ENCODE results near the gene RHOJ. TPM values are rescaled to one million over a fixed set of nuclear protein-coding genes. Genes with fewer than 3 reads are reported as not detected.

The RHOJ gene
- total and polyA plus RNA-seq, 2 of the 8 experiments (the other 6 are each of a cell fraction or from before 2014, with no cell fraction given): 0.11 TPM; not detected in 1

DNA sequence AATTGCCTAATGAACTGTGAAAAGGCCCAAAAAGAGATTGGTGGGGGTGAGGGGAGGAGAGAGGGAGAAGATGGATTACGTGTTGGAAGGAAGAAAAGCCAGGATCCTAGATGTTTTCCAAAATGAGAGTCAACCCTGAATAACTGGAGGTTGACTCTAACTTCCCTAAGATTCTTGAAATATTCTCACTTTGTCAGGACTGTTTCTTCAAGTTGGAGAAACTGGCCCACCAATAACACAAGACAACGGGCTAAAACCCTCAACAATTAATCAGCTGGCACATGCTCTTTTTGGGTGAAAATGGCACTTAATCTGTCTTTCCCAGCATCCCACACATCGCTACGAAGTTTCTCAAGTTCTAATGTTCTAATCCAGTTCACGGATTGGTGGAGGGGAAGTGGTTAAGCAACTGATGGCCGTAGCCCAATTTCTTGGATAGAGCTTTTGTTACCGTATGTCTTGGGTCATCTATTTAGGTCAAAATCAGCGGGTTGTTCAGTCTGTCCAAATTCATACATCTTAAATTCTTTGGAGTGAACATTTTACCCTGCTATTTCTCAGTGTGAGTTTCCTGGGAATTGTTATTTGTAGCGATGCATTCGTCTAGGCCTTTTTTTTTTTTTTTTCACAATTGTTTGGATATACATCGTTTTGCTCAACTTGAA lies 65.5 kb downstream of the RHOJ start:
- no peak overlapping the region for H2AK5ac ChIP-seq (ENCODE audit: low read depth, low read length)
- no peaks in the 10 kb centered on the region for H4K20me1 ChIP-seq (replicated peaks in 1 of 2; ENCODE audit: control insufficient read depth in 1 of 2, insufficient read depth in 2 of 2, low read length in 2 of 2)
- H2AFZ ChIP-seq (ENCODE audit: low read length): no peak overlapping the region
- no peak overlapping the region for H3K56ac ChIP-seq (replicated peaks; ENCODE audit: insufficient read length, low read depth, low read length)
- H3K4me2 ChIP-seq (ENCODE audit: insufficient read depth in 1 of 2, low read depth in 2 of 2, low read length in 2 of 2): no peak overlapping the region
- H2BK20ac ChIP-seq (ENCODE audit: low read length): no peak overlapping the region
- no peak for TF ChIP-seq HDAC2 (IDR thresholded peaks at IDR 0.05; ENCODE audit: borderline replicate concordance in 1 of 2, low read depth in 2 of 2, low read length in 2 of 2)
- TF ChIP-seq MAFK (IDR thresholded peaks at IDR 0.05; ENCODE audit: low read depth, low read length): no peak
- no peak for TF ChIP-seq POU5F1 (IDR thresholded peaks at IDR 0.05; ENCODE audit: low read depth, low read length)
- TF ChIP-seq NANOG (IDR thresholded peaks at IDR 0.05; ENCODE audit: insufficient read depth, low read depth, low read length, poor library complexity, severe bottlenecking): no peak
- H2BK120ac ChIP-seq (replicated peaks; ENCODE audit: low read depth, low read length): no peak overlapping the region
- H2BK5ac ChIP-seq (ENCODE audit: low read depth, low read length): no peak overlapping the region
- WGBS, 2 experiments (ENCODE audit: extremely low coverage in 1 of 2, insufficient coverage in 1 of 2, insufficient read length in 1 of 2, insufficient replicate concordance in 2 of 2, low coverage in 1 of 2, low lambda C conversion rate in 2 of 2, missing lambda C conversion rate in 1 of 2): 90 to 100% methylated on average over 1 to 11 of the region's 11 CpGs
- H3K9me3 ChIP-seq (ENCODE audit: insufficient read depth in 2 of 2, low read depth in 1 of 2, low read length in 1 of 2): peaks cover 14 to 22% of the 10 kb centered on the region in 2 experiments
- H4K8ac ChIP-seq (ENCODE audit: extremely low read depth, insufficient read depth, low read length): no peak overlapping the region
- no peak overlapping the region for H3K27ac ChIP-seq (ENCODE audit: low read depth, low read length)
- H3K18ac ChIP-seq (ENCODE audit: extremely low read depth, low read length): no peak overlapping the region
- POLR2A ChIA-PET (ENCODE audit: partially characterized antibody): no interaction called here
- no peaks in the 10 kb centered on the region for H3K79me1 ChIP-seq (ENCODE audit: low read depth, low read length)
- no peak overlapping the region for H4K5ac ChIP-seq (ENCODE audit: insufficient read length, low read depth, low read length)
- H4K91ac ChIP-seq (replicated peaks; ENCODE audit: insufficient read length, low read length): no peak overlapping the region
- H3K4ac ChIP-seq (replicated peaks; ENCODE audit: insufficient read length, low read depth, low read length): no peak overlapping the region
- no peak overlapping the region for H2BK15ac ChIP-seq (ENCODE audit: low read length)
- H3K36me3 ChIP-seq (ENCODE audit: control insufficient read depth in 2 of 4, insufficient read depth in 4 of 4, low read length in 3 of 4): no peaks in the 10 kb centered on the region
- no peaks in the 10 kb centered on the region for H3K4me1 ChIP-seq (replicated peaks in 1 of 4; ENCODE audit: control insufficient read depth in 3 of 4, insufficient read depth in 4 of 4, low read length in 3 of 4)
- H3K79me2 ChIP-seq (ENCODE audit: control insufficient read depth in 1 of 2, insufficient read depth in 2 of 2, low read length in 2 of 2): no peaks in the 10 kb centered on the region
- H3K23me2 ChIP-seq (ENCODE audit: low read depth, low read length): no peaks in the 10 kb centered on the region
- no peak for DNase-seq (ENCODE audit: low read depth in 1 of 2, low spot score in 2 of 2)
- CTCF ChIA-PET (ENCODE audit: partially characterized antibody): interaction anchor here (0.7 to 0.9 kb wide), 2 partner anchors 58 to 106 kb away, joined by 3 read pairs; no protein-coding TSS in a partner anchor
- H3K9ac ChIP-seq (replicated peaks in 1 of 4; ENCODE audit: extremely low read depth in 1 of 4, low read depth in 3 of 4, low read length in 3 of 4): no peak overlapping the region
- H3K27me3 ChIP-seq (replicated peaks in 1 of 4; ENCODE audit: control insufficient read depth in 3 of 4, extremely low read depth in 1 of 4, insufficient read depth in 3 of 4, low read length in 3 of 4): no peaks in the 10 kb centered on the region
- no peak overlapping the region for H3K14ac ChIP-seq (ENCODE audit: insufficient read length)
- H3K23ac ChIP-seq (ENCODE audit: insufficient read length): no peak overlapping the region
- H2BK12ac ChIP-seq (ENCODE audit: low read depth, low read length): no peak overlapping the region
- no peak overlapping the region for H3K4me3 ChIP-seq (ENCODE audit: extremely low read depth in 1 of 4, insufficient read depth in 2 of 4, low read depth in 3 of 4, low read length in 4 of 4)
- FAIRE-seq: no peak

Data from H1 (cell line).